IMR-90 (cell line): ENCODE results near the gene IL1F10.

Source experiments
- MAFK ChIP-seq: IDR thresholded peaks from 2 replicates; pipeline ENCODE4 v1.6.1; 2012; ENCODE audit warnings: low read depth, low read length, improper control_type of control experiment
- MAZ ChIP-seq: IDR thresholded peaks from 2 replicates; pipeline ENCODE4 v1.6.1; 2012; ENCODE audit warnings: low read depth, mild to moderate bottlenecking, low read length, improper control_type of control experiment, moderate library complexity, borderline replicate concordance
- MXI1 ChIP-seq: IDR thresholded peaks from 2 replicates; pipeline ENCODE4 v1.6.1; 2012; ENCODE audit warnings: low read depth, mild to moderate bottlenecking, low read length, moderate library complexity, borderline replicate concordance
- POLR2A ChIP-seq: IDR thresholded peaks from 2 replicates; pipeline ENCODE4 v1.6.1; 2012; ENCODE audit warnings: mild to moderate bottlenecking, low read depth, low read length
- RAD21 ChIP-seq: IDR thresholded peaks from 2 replicates; pipeline ENCODE4 v1.6.1; 2012; ENCODE audit warnings: low read length, improper control_type of control experiment
- RCOR1 ChIP-seq: IDR thresholded peaks from 2 replicates; pipeline ENCODE4 v1.6.1; 2012; ENCODE audit warnings: mild to moderate bottlenecking, low read length, improper control_type of control experiment; ENCODE audit not compliant: insufficient replicate concordance
- RFX5 ChIP-seq: IDR thresholded peaks from 2 replicates; pipeline ENCODE4 v1.8.0; 2012; ENCODE audit warnings: low read depth, mild to moderate bottlenecking, low read length, moderate library complexity
- SMC3 ChIP-seq: fragments of 150-350 bp; IDR thresholded peaks from 2 replicates; pipeline ENCODE4 v1.6.1; 2016; ENCODE audit warnings: low read depth, mild to moderate bottlenecking, antibody characterized with exemption, low read length, moderate library complexity
- TF ChIP-seq, protein P1 (sequence below): conservative IDR thresholded peaks from 2 replicates; pipeline ENCODE4 v1.5.1; 2012; ENCODE audit warnings: mild to moderate bottlenecking, low read depth, low read length, improper control_type of control experiment
- TF ChIP-seq, protein P2 (sequence below): fragments of 150-350 bp; IDR thresholded peaks from 2 replicates; pipeline ENCODE4 v1.6.1; 2017; ENCODE audit warnings: mild to moderate bottlenecking, antibody characterized with exemption, low read length, low read depth
- TF ChIP-seq, protein P3 (sequence below): fragments of 150-350 bp; IDR thresholded peaks from 2 replicates; pipeline ENCODE4 v1.6.1; 2016; ENCODE audit warnings: low read depth, mild to moderate bottlenecking, low read length, moderate library complexity, borderline replicate concordance

DNA sequence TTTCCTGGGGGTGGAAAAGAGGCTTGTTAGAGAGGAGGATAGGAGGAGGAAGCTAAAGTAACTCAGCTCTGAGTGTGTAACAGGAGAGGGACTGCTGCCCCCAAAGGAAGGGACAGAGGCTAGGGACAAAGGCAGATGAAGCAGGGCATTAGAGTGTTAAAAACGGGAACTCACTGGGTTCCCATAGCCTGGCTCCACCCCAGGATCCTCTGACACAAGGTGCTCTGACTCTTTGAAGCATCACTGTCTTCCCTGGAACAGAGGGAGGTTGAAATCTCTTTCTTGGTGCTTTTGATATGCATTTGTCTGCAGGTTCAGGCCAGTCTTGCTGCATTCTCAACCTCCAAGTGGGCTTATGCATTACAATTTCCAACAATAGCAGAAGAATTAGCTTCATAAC, 39.7 kb upstream of the IL1F10 start:
- TF ChIP-seq, protein P1, sequence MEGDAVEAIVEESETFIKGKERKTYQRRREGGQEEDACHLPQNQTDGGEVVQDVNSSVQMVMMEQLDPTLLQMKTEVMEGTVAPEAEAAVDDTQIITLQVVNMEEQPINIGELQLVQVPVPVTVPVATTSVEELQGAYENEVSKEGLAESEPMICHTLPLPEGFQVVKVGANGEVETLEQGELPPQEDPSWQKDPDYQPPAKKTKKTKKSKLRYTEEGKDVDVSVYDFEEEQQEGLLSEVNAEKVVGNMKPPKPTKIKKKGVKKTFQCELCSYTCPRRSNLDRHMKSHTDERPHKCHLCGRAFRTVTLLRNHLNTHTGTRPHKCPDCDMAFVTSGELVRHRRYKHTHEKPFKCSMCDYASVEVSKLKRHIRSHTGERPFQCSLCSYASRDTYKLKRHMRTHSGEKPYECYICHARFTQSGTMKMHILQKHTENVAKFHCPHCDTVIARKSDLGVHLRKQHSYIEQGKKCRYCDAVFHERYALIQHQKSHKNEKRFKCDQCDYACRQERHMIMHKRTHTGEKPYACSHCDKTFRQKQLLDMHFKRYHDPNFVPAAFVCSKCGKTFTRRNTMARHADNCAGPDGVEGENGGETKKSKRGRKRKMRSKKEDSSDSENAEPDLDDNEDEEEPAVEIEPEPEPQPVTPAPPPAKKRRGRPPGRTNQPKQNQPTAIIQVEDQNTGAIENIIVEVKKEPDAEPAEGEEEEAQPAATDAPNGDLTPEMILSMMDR = no peak
- TF ChIP-seq POLR2A (no peak), RAD21 (no peak), MXI1 (no peak), SMC3 (no peak), MAFK (no peak), RFX5 (no peak), MAZ (no peak), RCOR1 (no peak)
- TF ChIP-seq, protein P2, sequence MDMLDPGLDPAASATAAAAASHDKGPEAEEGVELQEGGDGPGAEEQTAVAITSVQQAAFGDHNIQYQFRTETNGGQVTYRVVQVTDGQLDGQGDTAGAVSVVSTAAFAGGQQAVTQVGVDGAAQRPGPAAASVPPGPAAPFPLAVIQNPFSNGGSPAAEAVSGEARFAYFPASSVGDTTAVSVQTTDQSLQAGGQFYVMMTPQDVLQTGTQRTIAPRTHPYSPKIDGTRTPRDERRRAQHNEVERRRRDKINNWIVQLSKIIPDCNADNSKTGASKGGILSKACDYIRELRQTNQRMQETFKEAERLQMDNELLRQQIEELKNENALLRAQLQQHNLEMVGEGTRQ = no peak
- TF ChIP-seq, protein P3, sequence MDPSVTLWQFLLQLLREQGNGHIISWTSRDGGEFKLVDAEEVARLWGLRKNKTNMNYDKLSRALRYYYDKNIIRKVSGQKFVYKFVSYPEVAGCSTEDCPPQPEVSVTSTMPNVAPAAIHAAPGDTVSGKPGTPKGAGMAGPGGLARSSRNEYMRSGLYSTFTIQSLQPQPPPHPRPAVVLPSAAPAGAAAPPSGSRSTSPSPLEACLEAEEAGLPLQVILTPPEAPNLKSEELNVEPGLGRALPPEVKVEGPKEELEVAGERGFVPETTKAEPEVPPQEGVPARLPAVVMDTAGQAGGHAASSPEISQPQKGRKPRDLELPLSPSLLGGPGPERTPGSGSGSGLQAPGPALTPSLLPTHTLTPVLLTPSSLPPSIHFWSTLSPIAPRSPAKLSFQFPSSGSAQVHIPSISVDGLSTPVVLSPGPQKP = no peak
